Astrocyte of the cerebellum (primary cell): ENCODE data around the gene PAFAH1B1.

ENCODE experiments used
- DNase-seq: peaks from one replicate; pipeline ENCODE4 v3.0.0-alpha.2; 2011; ENCODE audit warnings: low read depth
- H3K4me3 ChIP-seq: 2 replicates; pipeline ENCODE4 v1.5.1; 2011; ENCODE audit warnings: mild to moderate bottlenecking, low read depth, low read length, moderate library complexity
- CTCF ChIP-seq: IDR thresholded peaks from 2 replicates; pipeline ENCODE4 v1.5.1; 2012; ENCODE audit warnings: low read length, low read depth, moderate library complexity, mild to moderate bottlenecking; ENCODE audit errors: missing control alignments
- in situ Hi-C: cut with HindIII; loops from 2 replicates; pipeline ENCODE4 v1.10.0; 2017; ENCODE audit warnings: low sequenced_read_pairs

The PAFAH1B1 gene

GRCh38 chr17:2723997-2724783 is 130.7 kb downstream of the PAFAH1B1 start:
- no peak for TF ChIP-seq CTCF
- peak overlapping the region; percentile 5 for H3K4me3 ChIP-seq
- DNase-seq, result no peak
- in situ Hi-C loops, result no loop called here

GRCh38 chr17:2724784-2725164 is 131.3 kb downstream of the PAFAH1B1 start:
- no peak for DNase-seq
- no peak overlapping the region for H3K4me3 ChIP-seq
- in situ Hi-C loops, result no loop called here
- no peak for TF ChIP-seq CTCF

- no peak for TF ChIP-seq CTCF
- in situ Hi-C loops, result no loop called here
- no peak overlapping the region for H3K4me3 ChIP-seq
- DNase-seq, result no peak
Observed at GRCh38 chr17:2730764-2731353, 137.4 kb downstream of the PAFAH1B1 start.

GRCh38 chr17:2731807-2732206 is 138.4 kb downstream of the PAFAH1B1 start:
- no peak for TF ChIP-seq CTCF
- in situ Hi-C loops, result no loop called here
- no peak overlapping the region for H3K4me3 ChIP-seq
- no peak for DNase-seq

GRCh38 chr17:2734939-2735338 is 141.5 kb downstream of the PAFAH1B1 start:
- no peak for DNase-seq
- in situ Hi-C loops, result no loop called here
- H3K4me3 ChIP-seq, result no peak overlapping the region
- TF ChIP-seq CTCF, result no peak
